Vagina (tissue), 2 donors: ENCODE results near the gene TBC1D8.

ENCODE experiments used
- CTCF ChIP-seq, 3 experiments: fragments of 450-650 bp in 2 of 3; fragments of 200-600 bp in 1 of 3; sonication (generic) in 1 of 3; IDR thresholded peaks; one replicate each; pipeline ENCODE4 v1.5.1; 2017 to 2019; ENCODE audit warnings: antibody characterized with exemption in 3 of 3, mild to moderate bottlenecking in 2 of 3, moderate library complexity in 2 of 3
- POLR2A ChIP-seq, 2 donors: fragments of 450-650 bp; IDR thresholded peaks; one replicate each; pipeline ENCODE4 v1.6.1; 2017; ENCODE audit warnings: antibody characterized with exemption in 2 of 2, mild to moderate bottlenecking in 2 of 2, moderate library complexity in 2 of 2
- POLR2AphosphoS5 ChIP-seq, 2 donors: sonication (generic); formaldehyde crosslinking; IDR thresholded peaks; one replicate each; pipeline ENCODE4 v1.9.0; 2017; ENCODE audit warnings: antibody characterized with exemption in 2 of 2, mild to moderate bottlenecking in 2 of 2, low read depth in 1 of 2; ENCODE audit not compliant: insufficient read depth in 1 of 2

GRCh38 chr2:101007415-101008345, 143.5 kb downstream of the TBC1D8 start:
- TF ChIP-seq POLR2AphosphoS5 (IDR thresholded peaks at IDR 0.05; ENCODE audit: insufficient read depth in 1 of 2, low read depth in 1 of 2) (no peak), CTCF (IDR thresholded peaks at IDR 0.05) (no peak), POLR2A (IDR thresholded peaks at IDR 0.05) (no peak)
